ENCODE measurements around the gene SCUBE1. TPM values are rescaled to one million over a fixed set of nuclear protein-coding genes. Genes with fewer than 3 reads are reported as not detected.

Gene SCUBE1
- polyA plus RNA-seq, 1 of the 3 experiments (the other 2 are of a cell fraction) = 0.56 TPM

DNA sequence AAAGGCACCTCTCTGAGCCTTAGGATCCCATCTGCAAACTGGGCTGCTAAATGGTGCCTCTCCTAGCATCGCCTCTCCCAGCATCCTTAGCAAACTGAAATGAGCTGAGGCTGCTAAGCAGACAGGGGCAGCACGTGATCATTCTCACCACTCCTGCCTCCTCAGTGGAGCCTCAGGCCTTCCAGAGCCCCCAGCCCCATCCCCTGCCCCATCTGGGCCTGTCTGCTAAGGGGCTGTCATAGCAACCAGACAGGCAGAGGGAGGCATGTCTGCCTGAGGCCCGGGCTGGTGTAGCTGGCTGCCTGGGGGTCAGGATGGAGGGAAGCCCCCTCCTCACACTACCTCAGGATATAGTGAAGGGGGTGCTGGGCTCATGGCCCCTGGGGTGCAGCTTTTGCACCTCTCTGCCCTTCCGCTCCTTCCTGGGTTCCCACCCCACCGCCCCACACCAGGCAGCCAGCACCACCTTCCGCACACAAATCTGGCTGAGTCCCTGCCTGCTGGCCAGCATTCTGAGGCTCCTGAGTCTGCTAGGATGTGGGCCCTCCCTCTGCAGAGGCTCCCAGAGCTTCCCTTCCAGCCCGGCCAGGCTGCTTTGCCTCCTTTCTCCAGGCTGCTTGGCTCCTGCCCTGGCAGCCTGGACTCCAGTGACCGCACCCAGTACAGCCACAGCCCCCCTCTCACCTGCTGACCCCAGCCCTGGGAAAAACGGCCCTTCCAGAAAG lies 108.7 kb downstream of the SCUBE1 start (continued):
- TF ChIP-seq PBX3 (IDR thresholded peaks at IDR 0.05) (no peak), POLR2AphosphoS5 (IDR thresholded peaks at IDR 0.05; ENCODE audit: low read depth, low read length) (no peak), EP300 (IDR thresholded peaks at IDR 0.05; ENCODE audit: borderline replicate concordance in 1 of 2, low read depth in 1 of 2, low read length in 1 of 2) (no peak), EZH2phosphoT487 (IDR thresholded peaks at IDR 0.05; ENCODE audit: borderline replicate concordance, low read depth) (no peak), RXRA (IDR thresholded peaks at IDR 0.05; ENCODE audit: borderline replicate concordance, low read depth) (no peak)

GRCh38 chr22:43233529-43233928 lies 109.6 kb downstream of the SCUBE1 start:
- Histone ChIP-seq H3K9me3 (no peaks in the 10 kb centered on the region), H3K27ac (ENCODE audit: low read depth in 2 of 2, low read length in 1 of 2) (peak overlapping the region in 1 of 2 experiments; percentile 28; a peak in 1 of 4 replicates), H3K9ac (no peak overlapping the region), H3F3A (replicated peaks; ENCODE audit: insufficient read depth) (no peaks in the 10 kb centered on the region), H3K4me1 (ENCODE audit: control insufficient read depth in 1 of 2, insufficient read depth in 2 of 2, low read depth in 1 of 2, low read length in 1 of 2) (peaks cover 0 to 60% of the 10 kb centered on the region in 2 experiments; a peak in 1 of 4 replicates), H3K4me2 (no peak overlapping the region), H2AFZ (ENCODE audit: low read depth) (no peak overlapping the region), H4K20me1 (ENCODE audit: insufficient read depth) (no peaks in the 10 kb centered on the region), H3K27me3 (ENCODE audit: insufficient read depth) (no peaks in the 10 kb centered on the region), H3K9me2 (no peaks in the 10 kb centered on the region), H3K79me2 (ENCODE audit: insufficient read depth) (no peaks in the 10 kb centered on the region), H3K36me3 (replicated peaks in 1 of 2; ENCODE audit: control insufficient read depth in 1 of 2, insufficient read depth in 2 of 2, low read length in 1 of 2) (no peaks in the 10 kb centered on the region), H3K4me3 (ENCODE audit: low read depth in 2 of 2, low read length in 1 of 2) (no peak overlapping the region)
- TF ChIP-seq SIN3A (IDR thresholded peaks at IDR 0.05; ENCODE audit: borderline replicate concordance, low read depth, low read length) = no peak
- TF ChIP-seq NRF1 (IDR thresholded peaks at IDR 0.05; ENCODE audit: low read depth, low read length) = no peak
- no peak for TF ChIP-seq EZH2phosphoT487 (IDR thresholded peaks at IDR 0.05; ENCODE audit: borderline replicate concordance, low read depth)
- no peak for TF ChIP-seq TEAD4 (IDR thresholded peaks at IDR 0.05; ENCODE audit: borderline replicate concordance, insufficient read depth)
- TF ChIP-seq RFX5 (IDR thresholded peaks at IDR 0.05; ENCODE audit: low read length) = no peak
- TF ChIP-seq GATA2 (CRISPR knock-in tag; IDR thresholded peaks at IDR 0.05) = no peak
- no peak for TF ChIP-seq TCF12 (IDR thresholded peaks at IDR 0.05)
- no peak for TF ChIP-seq USF1 (IDR thresholded peaks at IDR 0.05; ENCODE audit: borderline replicate concordance, low read depth)
- POLR2A ChIA-PET = no interaction called here
- WGBS (ENCODE audit: low lambda C conversion rate) = 75% methylated on average over 3 of the region's 6 CpGs
- CTCF ChIA-PET = interaction anchor here (1.3 to 5.8 kb wide), 5 partner anchors 32 to 152 kb away, joined by 4 to 69 read pairs (median 34); no protein-coding TSS in a partner anchor
- DNase-seq = no peak

- Histone ChIP-seq H3K27me3 (ENCODE audit: insufficient read depth) (no peaks in the 10 kb centered on the region), H3K4me3 (ENCODE audit: low read depth in 2 of 2, low read length in 1 of 2) (no peak overlapping the region), H3K79me2 (ENCODE audit: insufficient read depth) (no peaks in the 10 kb centered on the region), H3K9me2 (no peaks in the 10 kb centered on the region), H3F3A (replicated peaks; ENCODE audit: insufficient read depth) (no peaks in the 10 kb centered on the region), H3K36me3 (replicated peaks in 1 of 2; ENCODE audit: control insufficient read depth in 1 of 2, insufficient read depth in 2 of 2, low read length in 1 of 2) (no peaks in the 10 kb centered on the region), H3K4me1 (ENCODE audit: control insufficient read depth in 1 of 2, insufficient read depth in 2 of 2, low read depth in 1 of 2, low read length in 1 of 2) (peaks cover 0 to 49% of the 10 kb centered on the region in 2 experiments; a peak in 1 of 4 replicates), H2AFZ (ENCODE audit: low read depth) (no peak overlapping the region), H3K9ac (no peak overlapping the region), H3K4me2 (no peak overlapping the region), H3K9me3 (no peaks in the 10 kb centered on the region), H4K20me1 (ENCODE audit: insufficient read depth) (no peaks in the 10 kb centered on the region), H3K27ac (ENCODE audit: low read depth in 2 of 2, low read length in 1 of 2) (peak overlapping the region in 1 of 2 experiments; percentile 16; a peak in 1 of 4 replicates)
- WGBS (ENCODE audit: low lambda C conversion rate) = 85% methylated on average over 2 of the region's 8 CpGs
- POLR2A ChIA-PET = no interaction called here
- no peak for DNase-seq
- CTCF ChIA-PET = interaction anchor here (0.7 to 5.8 kb wide), 13 partner anchors 13 to 549 kb away, joined by 3 to 69 read pairs (median 5); no protein-coding TSS in a partner anchor
- TF ChIP-seq MEF2A (IDR thresholded peaks at IDR 0.05; ENCODE audit: borderline replicate concordance, low read depth) = no peak
- no peak for TF ChIP-seq FOXJ3 (CRISPR knock-in tag; IDR thresholded peaks at IDR 0.05)
- TF ChIP-seq TCF12 (IDR thresholded peaks at IDR 0.05) = no peak
- no peak for TF ChIP-seq SIN3A (IDR thresholded peaks at IDR 0.05; ENCODE audit: borderline replicate concordance, low read depth, low read length)
- TF ChIP-seq RAD21 (IDR thresholded peaks at IDR 0.05; ENCODE audit: low read length) = no peak
- TF ChIP-seq CTCF (IDR thresholded peaks at IDR 0.05) = no peak
- TF ChIP-seq FOSL2 (IDR thresholded peaks at IDR 0.05; ENCODE audit: borderline replicate concordance, low read depth) = no peak
- TF ChIP-seq JUND (IDR thresholded peaks at IDR 0.05) = no peak
- TF ChIP-seq CHD2 (IDR thresholded peaks at IDR 0.05; ENCODE audit: low read length, partially characterized antibody) = no peak
- no peak for TF ChIP-seq PBX3 (IDR thresholded peaks at IDR 0.05)
- no peak for TF ChIP-seq GATA2 (CRISPR knock-in tag; IDR thresholded peaks at IDR 0.05)
These were observed 110.7 kb downstream of the SCUBE1 start for GRCh38 chr22:43232445-43232844.

Measured in SK-N-SH (cell line).